SK-N-SH treated with all-trans-retinoic acid at 6 μM for 48 hours (cell line): Measurements from ENCODE around the gene KRT85.

Experiments used
- ATAC-seq: fragments of 200-7000 bp; cut with Tn5 transposase; 3 replicates; pipeline ENCODE4 v1.9.1; 2020; ENCODE audit warnings: mild to moderate bottlenecking, moderate library complexity
- ARNTL ChIP-seq: fragments of 450-650 bp; formaldehyde crosslinking; IDR thresholded peaks from 2 replicates; pipeline ENCODE4 v1.5.0; 2020; ENCODE audit warnings: low read depth, mild to moderate bottlenecking, moderate library complexity, borderline replicate concordance
- BACH2 ChIP-seq: fragments of 250-450 bp; sonication (Bioruptor Pico); IDR thresholded peaks from 2 replicates; pipeline ENCODE4 v1.9.0; 2021; ENCODE audit warnings: mild to moderate bottlenecking, borderline replicate concordance
- ESRRG ChIP-seq: fragments of 250-450 bp; sonication (Bioruptor Pico); IDR thresholded peaks from 2 replicates; pipeline ENCODE4 v1.6.1; 2021; ENCODE audit warnings: mild to moderate bottlenecking
- GLIS3 ChIP-seq: fragments of 250-450 bp; sonication (Bioruptor Pico); IDR thresholded peaks from 2 replicates; pipeline ENCODE4 v1.5.0; 2020; ENCODE audit warnings: mild to moderate bottlenecking, moderate library complexity
- ISL1 ChIP-seq: fragments of 250-450 bp; sonication (Bioruptor Pico); IDR thresholded peaks from 2 replicates; pipeline ENCODE4 v2.1.2; 2022; ENCODE audit warnings: mild to moderate bottlenecking, moderate library complexity
- OSR1 ChIP-seq: fragments of 250-450 bp; sonication (Bioruptor Pico); IDR thresholded peaks from 2 replicates; pipeline ENCODE4 v1.8.0; 2022; ENCODE audit warnings: moderate library complexity, mild to moderate bottlenecking, inconsistent platforms
- PPARA ChIP-seq: fragments of 250-450 bp; sonication (Bioruptor Pico); IDR thresholded peaks from 2 replicates; pipeline ENCODE4 v1.5.0; 2020; ENCODE audit warnings: mild to moderate bottlenecking, borderline replicate concordance
- RARB ChIP-seq: fragments of 250-450 bp; sonication (Bioruptor Pico); IDR thresholded peaks from 2 replicates; pipeline ENCODE4 v1.8.0; 2021; ENCODE audit warnings: mild to moderate bottlenecking, moderate library complexity
- SNAI2 ChIP-seq: fragments of 250-450 bp; sonication (Bioruptor Pico); IDR thresholded peaks from 2 replicates; pipeline ENCODE4 v1.5.0; 2020; ENCODE audit warnings: mild to moderate bottlenecking, moderate library complexity
- TCF4 ChIP-seq: fragments of 250-450 bp; sonication (Bioruptor Pico); IDR thresholded peaks from 2 replicates; pipeline ENCODE4 v1.8.0; 2021; ENCODE audit warnings: mild to moderate bottlenecking, moderate library complexity, borderline replicate concordance
- TOX ChIP-seq: fragments of 250-450 bp; sonication (Bioruptor Pico); IDR thresholded peaks from 2 replicates; pipeline ENCODE4 v1.8.0; 2021; ENCODE audit warnings: mild to moderate bottlenecking, moderate library complexity, borderline replicate concordance
- ZC3H10 ChIP-seq: fragments of 250-450 bp; sonication (Bioruptor Pico); IDR thresholded peaks from 2 replicates; pipeline ENCODE4 v1.5.1; 2021; ENCODE audit warnings: mild to moderate bottlenecking, moderate library complexity
- ZFP3 ChIP-seq: fragments of 250-450 bp; sonication (Bioruptor Pico); IDR thresholded peaks from 2 replicates; pipeline ENCODE4 v1.5.0; 2020; ENCODE audit warnings: mild to moderate bottlenecking, moderate library complexity
- ZFP30 ChIP-seq: fragments of 450-650 bp; formaldehyde crosslinking; IDR thresholded peaks from 2 replicates; pipeline ENCODE4 v1.5.0; 2022; ENCODE audit warnings: mild to moderate bottlenecking, moderate library complexity
- ZNF565 ChIP-seq: fragments of 450-650 bp; formaldehyde crosslinking; conservative IDR thresholded peaks from 2 replicates; pipeline ENCODE4 v1.5.0; 2020; ENCODE audit warnings: low read depth, mild to moderate bottlenecking, moderate library complexity
- ZNF70 ChIP-seq: fragments of 450-650 bp; formaldehyde crosslinking; IDR thresholded peaks from 2 replicates; pipeline ENCODE4 v1.5.0; 2020; ENCODE audit warnings: mild to moderate bottlenecking, moderate library complexity
- ZNF8 ChIP-seq: fragments of 450-650 bp; formaldehyde crosslinking; IDR thresholded peaks from 2 replicates; pipeline ENCODE4 v1.5.0; 2020; ENCODE audit warnings: mild to moderate bottlenecking, moderate library complexity
- TF ChIP-seq, protein P1 (sequence below): fragments of 250-450 bp; sonication (Bioruptor Pico); IDR thresholded peaks from 2 replicates; pipeline ENCODE4 v1.8.0; 2021; ENCODE audit warnings: low read depth, mild to moderate bottlenecking, moderate library complexity, borderline replicate concordance
- TF ChIP-seq, protein P2 (sequence below): fragments of 250-450 bp; sonication (Bioruptor Pico); IDR thresholded peaks from 2 replicates; pipeline ENCODE4 v1.5.0; 2020; ENCODE audit warnings: mild to moderate bottlenecking, moderate library complexity
- TF ChIP-seq, protein P3 (sequence below): fragments of 250-450 bp; sonication (Bioruptor Pico); IDR thresholded peaks from 2 replicates; pipeline ENCODE4 v1.5.1; 2020; ENCODE audit warnings: low read depth, mild to moderate bottlenecking, moderate library complexity
- TF ChIP-seq, protein P4 (sequence below): fragments of 250-450 bp; sonication (Bioruptor Pico); IDR thresholded peaks from 2 replicates; pipeline ENCODE4 v1.8.0; 2020; ENCODE audit warnings: mild to moderate bottlenecking, moderate library complexity, borderline replicate concordance

Gene KRT85

DNA sequence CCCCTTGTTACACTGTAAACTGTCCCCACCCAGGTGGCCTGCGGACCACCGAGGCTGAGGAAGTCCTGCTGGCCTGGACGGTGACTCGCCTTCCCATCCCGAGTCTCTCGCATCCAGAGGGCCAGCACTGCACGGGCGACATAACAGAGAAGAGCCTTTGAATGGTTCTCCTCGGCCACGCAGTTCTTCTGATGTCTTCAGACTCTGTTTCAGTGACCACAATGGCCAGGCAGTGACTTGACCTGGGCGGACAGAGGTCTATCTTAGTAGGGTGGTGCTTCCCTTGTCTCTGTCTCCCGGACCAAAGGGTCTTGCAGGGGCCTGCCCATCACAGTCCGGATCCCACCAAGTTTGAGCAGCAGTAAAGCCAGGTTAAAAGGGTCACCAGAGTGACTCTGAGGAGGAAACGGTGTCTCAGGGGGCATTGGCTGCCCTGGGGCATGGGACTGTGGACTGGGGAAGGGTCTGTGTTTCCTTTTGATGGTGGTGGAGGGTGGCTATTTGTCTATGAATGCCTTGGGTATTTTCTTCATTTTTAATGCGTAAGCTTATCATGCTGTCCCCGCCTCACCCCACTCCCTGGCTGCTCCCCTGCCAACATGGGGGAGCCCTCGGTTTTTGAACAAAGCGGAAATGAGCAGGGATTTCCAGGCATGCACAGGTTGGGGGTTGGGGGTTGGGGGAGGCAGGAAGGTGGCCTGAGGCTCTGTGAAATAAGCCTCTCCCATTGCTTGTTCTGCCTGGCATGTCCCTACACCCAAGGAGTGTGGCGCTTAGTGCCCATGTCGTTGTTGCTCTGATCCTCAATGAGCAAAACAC lies 10.3 kb downstream of the KRT85 start:
- ATAC-seq: no peak
- no peak for TF ChIP-seq ZNF8 (CRISPR knock-in tag)
- TF ChIP-seq SNAI2 (CRISPR knock-in tag): no peak
- TF ChIP-seq ARNTL: no peak
- TF ChIP-seq TOX (CRISPR knock-in tag): no peak
- TF ChIP-seq, protein P1, sequence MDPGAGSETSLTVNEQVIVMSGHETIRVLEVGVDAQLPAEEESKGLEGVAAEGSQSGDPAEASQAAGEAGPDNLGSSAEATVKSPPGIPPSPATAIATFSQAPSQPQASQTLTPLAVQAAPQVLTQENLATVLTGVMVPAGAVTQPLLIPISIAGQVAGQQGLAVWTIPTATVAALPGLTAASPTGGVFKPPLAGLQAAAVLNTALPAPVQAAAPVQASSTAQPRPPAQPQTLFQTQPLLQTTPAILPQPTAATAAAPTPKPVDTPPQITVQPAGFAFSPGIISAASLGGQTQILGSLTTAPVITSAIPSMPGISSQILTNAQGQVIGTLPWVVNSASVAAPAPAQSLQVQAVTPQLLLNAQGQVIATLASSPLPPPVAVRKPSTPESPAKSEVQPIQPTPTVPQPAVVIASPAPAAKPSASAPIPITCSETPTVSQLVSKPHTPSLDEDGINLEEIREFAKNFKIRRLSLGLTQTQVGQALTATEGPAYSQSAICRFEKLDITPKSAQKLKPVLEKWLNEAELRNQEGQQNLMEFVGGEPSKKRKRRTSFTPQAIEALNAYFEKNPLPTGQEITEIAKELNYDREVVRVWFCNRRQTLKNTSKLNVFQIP (CRISPR knock-in tag): no peak
- TF ChIP-seq ZNF70 (CRISPR knock-in tag): no peak
- TF ChIP-seq ZC3H10 (CRISPR knock-in tag): no peak
- no peak for TF ChIP-seq BACH2 (CRISPR knock-in tag)
- TF ChIP-seq OSR1: no peak
- TF ChIP-seq ZFP3 (CRISPR knock-in tag): no peak
- no peak for TF ChIP-seq ESRRG (CRISPR knock-in tag)
- no peak for TF ChIP-seq ZNF565 (CRISPR knock-in tag)

DNA sequence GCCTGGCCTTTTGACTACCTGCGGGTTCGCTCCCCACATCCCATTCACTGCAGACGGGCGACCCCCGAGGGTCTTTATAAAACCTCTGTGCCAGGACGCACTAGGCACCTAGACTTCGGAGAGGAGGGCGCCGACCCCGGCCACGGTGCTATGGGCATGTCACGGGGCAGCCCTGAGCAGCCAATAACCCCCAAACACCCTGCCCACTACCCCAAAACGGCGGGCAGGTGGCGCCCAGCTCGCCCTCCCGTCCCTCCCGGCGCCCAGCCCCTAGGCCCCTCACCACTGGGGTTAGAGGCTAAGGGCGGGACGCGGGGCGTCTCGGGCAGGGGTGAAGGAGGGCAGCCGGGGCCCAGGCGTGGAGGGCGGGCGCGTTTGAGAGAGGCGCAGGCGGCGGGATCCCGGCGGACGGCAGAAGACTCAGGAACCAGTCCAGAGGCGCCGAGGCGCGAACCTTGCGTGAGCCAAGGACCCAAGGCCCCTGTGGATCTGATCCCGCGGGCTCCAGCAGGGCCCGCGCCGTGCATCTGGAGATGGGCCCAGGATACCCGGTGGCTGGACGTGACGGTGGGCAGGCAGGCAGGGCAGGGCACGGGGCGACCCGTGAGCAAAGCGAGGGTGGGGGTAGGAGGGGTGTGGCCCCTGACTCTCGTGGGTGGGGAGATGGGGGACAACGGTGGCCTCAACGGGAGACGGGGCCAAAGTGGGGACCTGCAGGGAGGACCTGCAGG lies 11.1 kb downstream of the KRT85 start:
- ATAC-seq: no peak

DNA sequence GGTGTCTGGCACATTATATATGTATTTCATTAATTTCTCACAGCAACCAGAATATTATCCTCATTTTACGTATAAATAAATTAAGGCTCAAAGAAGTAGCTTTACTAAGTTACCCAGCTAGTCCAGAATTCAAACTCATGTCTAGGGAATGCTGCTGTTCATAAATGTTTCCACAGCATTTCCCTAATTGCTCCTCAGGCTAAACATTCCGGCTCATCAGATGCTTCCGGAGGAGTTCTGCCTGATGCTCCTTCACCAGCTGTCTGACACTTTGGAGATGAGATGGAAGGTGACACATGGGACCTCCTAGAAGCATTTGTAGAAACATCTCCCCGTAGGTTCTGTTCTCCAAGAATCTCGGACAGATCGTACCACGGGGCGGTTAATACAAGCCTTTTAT lies 12.1 kb downstream of the KRT85 start:
- TF ChIP-seq GLIS3 (CRISPR knock-in tag) (no peak), OSR1 (no peak), SNAI2 (CRISPR knock-in tag) (no peak)
- no peak for ATAC-seq

More for the DNA sequence above, 11.1 kb downstream of the KRT85 start:
- TF ChIP-seq ZNF565 (CRISPR knock-in tag) (no peak), ESRRG (CRISPR knock-in tag) (no peak), ZC3H10 (CRISPR knock-in tag) (no peak), ARNTL (no peak), ZNF70 (CRISPR knock-in tag) (no peak), TOX (CRISPR knock-in tag) (no peak), PPARA (CRISPR knock-in tag) (no peak)
- TF ChIP-seq, protein P2, sequence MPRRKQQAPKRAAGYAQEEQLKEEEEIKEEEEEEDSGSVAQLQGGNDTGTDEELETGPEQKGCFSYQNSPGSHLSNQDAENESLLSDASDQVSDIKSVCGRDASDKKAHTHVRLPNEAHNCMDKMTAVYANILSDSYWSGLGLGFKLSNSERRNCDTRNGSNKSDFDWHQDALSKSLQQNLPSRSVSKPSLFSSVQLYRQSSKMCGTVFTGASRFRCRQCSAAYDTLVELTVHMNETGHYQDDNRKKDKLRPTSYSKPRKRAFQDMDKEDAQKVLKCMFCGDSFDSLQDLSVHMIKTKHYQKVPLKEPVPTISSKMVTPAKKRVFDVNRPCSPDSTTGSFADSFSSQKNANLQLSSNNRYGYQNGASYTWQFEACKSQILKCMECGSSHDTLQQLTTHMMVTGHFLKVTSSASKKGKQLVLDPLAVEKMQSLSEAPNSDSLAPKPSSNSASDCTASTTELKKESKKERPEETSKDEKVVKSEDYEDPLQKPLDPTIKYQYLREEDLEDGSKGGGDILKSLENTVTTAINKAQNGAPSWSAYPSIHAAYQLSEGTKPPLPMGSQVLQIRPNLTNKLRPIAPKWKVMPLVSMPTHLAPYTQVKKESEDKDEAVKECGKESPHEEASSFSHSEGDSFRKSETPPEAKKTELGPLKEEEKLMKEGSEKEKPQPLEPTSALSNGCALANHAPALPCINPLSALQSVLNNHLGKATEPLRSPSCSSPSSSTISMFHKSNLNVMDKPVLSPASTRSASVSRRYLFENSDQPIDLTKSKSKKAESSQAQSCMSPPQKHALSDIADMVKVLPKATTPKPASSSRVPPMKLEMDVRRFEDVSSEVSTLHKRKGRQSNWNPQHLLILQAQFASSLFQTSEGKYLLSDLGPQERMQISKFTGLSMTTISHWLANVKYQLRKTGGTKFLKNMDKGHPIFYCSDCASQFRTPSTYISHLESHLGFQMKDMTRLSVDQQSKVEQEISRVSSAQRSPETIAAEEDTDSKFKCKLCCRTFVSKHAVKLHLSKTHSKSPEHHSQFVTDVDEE (CRISPR knock-in tag): no peak
- TF ChIP-seq, protein P1 (CRISPR knock-in tag): no peak

DNA sequence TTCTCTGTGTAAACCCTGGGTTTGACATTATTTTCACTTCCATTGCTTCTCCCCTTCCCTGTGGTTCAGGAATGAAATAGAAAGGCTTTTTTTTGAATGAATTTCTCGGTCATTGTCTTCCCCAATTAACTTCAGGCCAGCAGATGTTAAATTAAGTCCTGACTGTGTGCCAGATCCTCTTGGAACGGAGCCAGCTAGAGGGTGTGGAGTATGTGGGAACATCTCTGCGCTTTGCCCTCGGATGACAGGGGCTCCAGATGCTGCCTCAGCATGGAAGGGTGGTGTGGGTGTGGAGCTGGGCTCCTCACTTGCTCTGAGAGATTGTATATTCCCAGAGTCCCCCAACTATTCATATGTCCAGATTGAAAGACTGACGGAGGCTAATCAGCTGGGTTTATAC lies 13.1 kb downstream of the KRT85 start:
- no peak for ATAC-seq
- TF ChIP-seq ESRRG (CRISPR knock-in tag) (no peak), ZFP3 (CRISPR knock-in tag) (no peak), ZC3H10 (CRISPR knock-in tag) (no peak)

DNA sequence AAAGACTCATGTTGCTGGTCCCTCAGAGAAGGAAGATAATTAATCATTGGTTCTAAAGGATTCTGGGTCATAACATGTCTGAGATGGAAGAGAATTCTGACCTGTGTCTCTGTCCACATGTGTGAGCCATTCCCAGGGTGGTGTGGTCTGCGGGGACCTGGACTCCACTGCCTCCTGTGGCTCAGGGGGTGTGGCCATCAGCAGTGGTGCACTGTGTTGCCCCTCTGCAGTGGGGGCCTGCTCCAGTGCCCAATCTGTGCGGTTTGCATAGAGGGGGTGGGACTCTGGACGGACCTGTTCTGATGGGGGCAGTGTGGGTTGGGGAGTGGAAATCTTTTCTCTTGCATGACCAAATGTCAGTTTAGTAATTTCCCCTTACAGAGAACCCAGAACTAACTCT lies 13.5 kb downstream of the KRT85 start:
- ATAC-seq: no peak
- TF ChIP-seq ZNF70 (CRISPR knock-in tag) (no peak), OSR1 (no peak), ZC3H10 (CRISPR knock-in tag) (no peak), ZNF8 (CRISPR knock-in tag) (no peak), TOX (CRISPR knock-in tag) (no peak), SNAI2 (CRISPR knock-in tag) (no peak), ZFP30 (no peak), BACH2 (CRISPR knock-in tag) (no peak), ISL1 (CRISPR knock-in tag) (no peak), TCF4 (CRISPR knock-in tag) (no peak), ZNF565 (CRISPR knock-in tag) (no peak), RARB (CRISPR knock-in tag) (no peak)
- TF ChIP-seq, protein P3, sequence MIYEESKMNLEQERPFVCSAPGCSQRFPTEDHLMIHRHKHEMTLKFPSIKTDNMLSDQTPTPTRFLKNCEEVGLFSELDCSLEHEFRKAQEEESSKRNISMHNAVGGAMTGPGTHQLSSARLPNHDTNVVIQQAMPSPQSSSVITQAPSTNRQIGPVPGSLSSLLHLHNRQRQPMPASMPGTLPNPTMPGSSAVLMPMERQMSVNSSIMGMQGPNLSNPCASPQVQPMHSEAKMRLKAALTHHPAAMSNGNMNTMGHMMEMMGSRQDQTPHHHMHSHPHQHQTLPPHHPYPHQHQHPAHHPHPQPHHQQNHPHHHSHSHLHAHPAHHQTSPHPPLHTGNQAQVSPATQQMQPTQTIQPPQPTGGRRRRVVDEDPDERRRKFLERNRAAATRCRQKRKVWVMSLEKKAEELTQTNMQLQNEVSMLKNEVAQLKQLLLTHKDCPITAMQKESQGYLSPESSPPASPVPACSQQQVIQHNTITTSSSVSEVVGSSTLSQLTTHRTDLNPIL (CRISPR knock-in tag): no peak
- TF ChIP-seq, protein P4, sequence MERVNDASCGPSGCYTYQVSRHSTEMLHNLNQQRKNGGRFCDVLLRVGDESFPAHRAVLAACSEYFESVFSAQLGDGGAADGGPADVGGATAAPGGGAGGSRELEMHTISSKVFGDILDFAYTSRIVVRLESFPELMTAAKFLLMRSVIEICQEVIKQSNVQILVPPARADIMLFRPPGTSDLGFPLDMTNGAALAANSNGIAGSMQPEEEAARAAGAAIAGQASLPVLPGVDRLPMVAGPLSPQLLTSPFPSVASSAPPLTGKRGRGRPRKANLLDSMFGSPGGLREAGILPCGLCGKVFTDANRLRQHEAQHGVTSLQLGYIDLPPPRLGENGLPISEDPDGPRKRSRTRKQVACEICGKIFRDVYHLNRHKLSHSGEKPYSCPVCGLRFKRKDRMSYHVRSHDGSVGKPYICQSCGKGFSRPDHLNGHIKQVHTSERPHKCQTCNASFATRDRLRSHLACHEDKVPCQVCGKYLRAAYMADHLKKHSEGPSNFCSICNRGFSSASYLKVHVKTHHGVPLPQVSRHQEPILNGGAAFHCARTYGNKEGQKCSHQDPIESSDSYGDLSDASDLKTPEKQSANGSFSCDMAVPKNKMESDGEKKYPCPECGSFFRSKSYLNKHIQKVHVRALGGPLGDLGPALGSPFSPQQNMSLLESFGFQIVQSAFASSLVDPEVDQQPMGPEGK: no peak
